Nephron progenitor cell (in vitro differentiated cells): ENCODE results near the gene MEIS1.

Experiments
- DNase-seq: peaks from one replicate; pipeline ENCODE4 v3.0.0; 2021
- H3K27ac Mint-ChIP-seq: 2 replicates; pipeline ENCODE4 v1.8.0; 2021; ENCODE audit warnings: mild to moderate bottlenecking, moderate library complexity, mixed read lengths
- H3K27me3 Mint-ChIP-seq: 2 replicates; pipeline ENCODE4 v1.8.0; 2021; ENCODE audit warnings: mild to moderate bottlenecking, low read depth, mixed read lengths; ENCODE audit not compliant: poor library complexity
- H3K36me3 Mint-ChIP-seq: 2 replicates; pipeline ENCODE4 v1.8.0; 2021; ENCODE audit warnings: low read depth, mixed read lengths
- H3K4me1 Mint-ChIP-seq: 2 replicates; pipeline ENCODE4 v1.8.0; 2021; ENCODE audit warnings: mixed read lengths
- H3K4me3 Mint-ChIP-seq: 2 replicates; pipeline ENCODE4 v1.8.0; 2021; ENCODE audit warnings: mild to moderate bottlenecking, moderate library complexity, mixed read lengths
- H3K9me3 Mint-ChIP-seq: 2 replicates; pipeline ENCODE4 v1.8.0; 2021; ENCODE audit warnings: mild to moderate bottlenecking, moderate library complexity, mixed read lengths
- CTCF ChIP-seq: fragments of 200-600 bp; sonication (generic); IDR thresholded peaks from 2 replicates; pipeline ENCODE4 v1.5.0; 2021; ENCODE audit warnings: antibody characterized with exemption

The MEIS1 gene

GRCh38 chr2:66497431-66498288 lies 62.7 kb downstream of the MEIS1 start:
- no peak for DNase-seq
- no peak for TF ChIP-seq CTCF
- Mint-ChIP-seq H3K27me3 (peaks cover 3% of the 10 kb centered on the region), H3K4me3 (no peak overlapping the region), H3K27ac (peak overlapping the region; percentile 55), H3K36me3 (peaks cover 76% of the 10 kb centered on the region), H3K4me1 (peaks cover 83% of the 10 kb centered on the region), H3K9me3 (no peaks in the 10 kb centered on the region)

GRCh38 chr2:66498289-66498975 lies 63.5 kb downstream of the MEIS1 start:
- H3K36me3 Mint-ChIP-seq, result peaks cover 80% of the 10 kb centered on the region
- peak overlapping the region; percentile 19 for H3K27ac Mint-ChIP-seq
- no peaks in the 10 kb centered on the region for H3K9me3 Mint-ChIP-seq
- no peak overlapping the region for H3K4me3 Mint-ChIP-seq
- H3K27me3 Mint-ChIP-seq, result peaks cover 3% of the 10 kb centered on the region
- no peak for DNase-seq
- peaks cover 80% of the 10 kb centered on the region for H3K4me1 Mint-ChIP-seq
- no peak for TF ChIP-seq CTCF

DNA sequence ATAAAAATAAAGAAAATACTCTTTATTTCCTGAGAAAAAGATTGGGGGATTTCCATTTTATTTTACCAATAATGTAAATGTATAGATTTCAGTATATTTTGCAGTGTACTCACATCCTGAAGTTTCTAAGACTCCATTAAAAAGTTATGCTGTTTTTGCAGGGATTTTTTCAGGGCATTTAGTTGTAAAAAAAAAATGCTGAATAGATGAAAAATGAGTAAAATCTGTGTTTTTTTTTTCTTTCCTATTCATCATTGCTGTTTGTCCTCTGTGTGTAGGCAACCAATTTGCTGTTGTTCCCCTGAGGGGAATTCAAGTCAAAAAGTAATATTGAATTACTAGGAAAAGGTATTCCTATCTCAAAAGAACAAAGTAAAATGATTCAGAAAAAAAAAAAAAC lies 66.3 kb downstream of the MEIS1 start:
- DNase-seq, result no peak
- Mint-ChIP-seq H3K27me3 (no peaks in the 10 kb centered on the region), H3K27ac (no peak overlapping the region), H3K36me3 (peaks cover 66% of the 10 kb centered on the region), H3K4me1 (peaks cover 71% of the 10 kb centered on the region), H3K4me3 (no peak overlapping the region), H3K9me3 (no peaks in the 10 kb centered on the region)
- no peak for TF ChIP-seq CTCF

- Mint-ChIP-seq H3K27ac (peak overlapping the region; percentile 3), H3K27me3 (no peaks in the 10 kb centered on the region), H3K4me3 (peak overlapping the region; percentile 59), H3K36me3 (peaks cover 39% of the 10 kb centered on the region), H3K4me1 (peaks cover 82% of the 10 kb centered on the region), H3K9me3 (no peaks in the 10 kb centered on the region)
- no peak for DNase-seq
- no peak for TF ChIP-seq CTCF
Observed at GRCh38 chr2:66506265-66506664, 71.3 kb downstream of the MEIS1 start.

- Mint-ChIP-seq H3K27me3 (no peaks in the 10 kb centered on the region), H3K4me1 (peaks cover 81% of the 10 kb centered on the region), H3K4me3 (peak overlapping the region; percentile 69), H3K9me3 (no peaks in the 10 kb centered on the region), H3K27ac (peak overlapping the region; percentile 98), H3K36me3 (peaks cover 38% of the 10 kb centered on the region)
- DNase-seq, result peak; percentile 60
- TF ChIP-seq CTCF, result no peak
Observed at GRCh38 chr2:66507673-66508201, 72.8 kb downstream of the MEIS1 start.
